ENCODE data around the gene ENOX1. TPM values are rescaled to one million over a fixed set of nuclear protein-coding genes. Genes with fewer than 3 reads are reported as not detected.

Gene ENOX1
- total RNA-seq, 1 donor from 2014 or later: 1.1 TPM

- Histone ChIP-seq H3K27ac (no peak overlapping the region), H3K36me3 (no peaks in the 10 kb centered on the region), H3K4me3 (no peak overlapping the region), H3K9ac (no peak overlapping the region), H4K20me1 (ENCODE audit: low read depth) (no peaks in the 10 kb centered on the region), H3K79me2 (ENCODE audit: low read depth) (no peaks in the 10 kb centered on the region), H3K27me3 (no peaks in the 10 kb centered on the region), H3K4me1 (peaks cover 4% of the 10 kb centered on the region), H3F3A (ENCODE audit: low read depth) (no peaks in the 10 kb centered on the region), H3K9me3 (ENCODE audit: low read depth) (no peaks in the 10 kb centered on the region), H3K4me2 (no peak overlapping the region), H2AFZ (replicated peaks) (no peak overlapping the region)
- no peaks in the 10 kb centered on the region for H3K27me3 Mint-ChIP-seq (ENCODE audit: insufficient read depth, low read depth)
- no peak overlapping the region for H3K4me3 Mint-ChIP-seq
- H3K9me3 Mint-ChIP-seq: no peaks in the 10 kb centered on the region
- H3K27ac Mint-ChIP-seq: no peak overlapping the region
- no peak for DNase-seq (ENCODE audit: low spot score)
- TF ChIP-seq EZH2 (IDR thresholded peaks at IDR 0.05) (no peak), CTCF (IDR thresholded peaks at IDR 0.05) (no peak), EZH2phosphoT487 (IDR thresholded peaks at IDR 0.05) (no peak)
- H3K4me1 Mint-ChIP-seq: peaks cover 6% of the 10 kb centered on the region
- H3K36me3 Mint-ChIP-seq: no peaks in the 10 kb centered on the region
These were observed 549.2 kb downstream of the ENOX1 start for GRCh38 chr13:43237616-43238015.

GRCh38 chr13:43235028-43235427 lies 551.7 kb downstream of the ENOX1 start:
- H3K9ac ChIP-seq: no peak overlapping the region
- H2AFZ ChIP-seq (replicated peaks): no peak overlapping the region
- no peak for DNase-seq (ENCODE audit: low spot score)
- H3K9me3 ChIP-seq (ENCODE audit: low read depth): no peaks in the 10 kb centered on the region
- no peak overlapping the region for H3K4me3 ChIP-seq
- no peak overlapping the region for H3K4me3 Mint-ChIP-seq
- no peak overlapping the region for H3K27ac ChIP-seq
- no peaks in the 10 kb centered on the region for H3K27me3 ChIP-seq
- H3K9me3 Mint-ChIP-seq: no peaks in the 10 kb centered on the region
- no peaks in the 10 kb centered on the region for H3K79me2 ChIP-seq (ENCODE audit: low read depth)
- no peak overlapping the region for H3K4me2 ChIP-seq
- H3K36me3 ChIP-seq: no peaks in the 10 kb centered on the region
- no peaks in the 10 kb centered on the region for H3K36me3 Mint-ChIP-seq
- peaks cover 4% of the 10 kb centered on the region for H3K4me1 ChIP-seq
- no peaks in the 10 kb centered on the region for H3K4me1 Mint-ChIP-seq
- TF ChIP-seq EZH2 (IDR thresholded peaks at IDR 0.05): no peak
- no peak for TF ChIP-seq EZH2phosphoT487 (IDR thresholded peaks at IDR 0.05)
- no peak for TF ChIP-seq CTCF (IDR thresholded peaks at IDR 0.05)
- H3K27me3 Mint-ChIP-seq (ENCODE audit: insufficient read depth, low read depth): no peaks in the 10 kb centered on the region
- no peaks in the 10 kb centered on the region for H4K20me1 ChIP-seq (ENCODE audit: low read depth)
- H3F3A ChIP-seq (ENCODE audit: low read depth): no peaks in the 10 kb centered on the region
- H3K27ac Mint-ChIP-seq: no peak overlapping the region

GRCh38 chr13:43232873-43233265 lies 553.9 kb downstream of the ENOX1 start:
- H3K79me2 ChIP-seq (ENCODE audit: low read depth): no peaks in the 10 kb centered on the region
- H3F3A ChIP-seq (ENCODE audit: low read depth): no peaks in the 10 kb centered on the region
- H3K36me3 ChIP-seq: no peaks in the 10 kb centered on the region
- no peak overlapping the region for H3K4me3 Mint-ChIP-seq
- no peak for DNase-seq (ENCODE audit: low spot score)
- no peak overlapping the region for H3K4me2 ChIP-seq
- H3K9me3 Mint-ChIP-seq: no peaks in the 10 kb centered on the region
- no peak overlapping the region for H3K27ac ChIP-seq
- H3K9me3 ChIP-seq (ENCODE audit: low read depth): no peaks in the 10 kb centered on the region
- no peak overlapping the region for H2AFZ ChIP-seq (replicated peaks)
- no peak overlapping the region for H3K9ac ChIP-seq
- no peaks in the 10 kb centered on the region for H3K4me1 Mint-ChIP-seq
- H3K4me3 ChIP-seq: no peak overlapping the region
- H4K20me1 ChIP-seq (ENCODE audit: low read depth): no peaks in the 10 kb centered on the region
- H3K27ac Mint-ChIP-seq: no peak overlapping the region
- H3K4me1 ChIP-seq: peaks cover 4% of the 10 kb centered on the region
- H3K27me3 ChIP-seq: no peaks in the 10 kb centered on the region
- no peaks in the 10 kb centered on the region for H3K36me3 Mint-ChIP-seq
- H3K27me3 Mint-ChIP-seq (ENCODE audit: insufficient read depth, low read depth): no peaks in the 10 kb centered on the region
- no peak for TF ChIP-seq CTCF (IDR thresholded peaks at IDR 0.05)
- TF ChIP-seq EZH2phosphoT487 (IDR thresholded peaks at IDR 0.05): no peak
- no peak for TF ChIP-seq EZH2 (IDR thresholded peaks at IDR 0.05)
